CD8-positive, alpha-beta memory T cell (primary cell): ENCODE data around the gene ACKR2. TPM values are rescaled to one million over a fixed set of nuclear protein-coding genes. Genes with fewer than 3 reads are reported as not detected.

ENCODE experiments used
- CTCF ChIA-PET: fragments of 350-600 bp; sonication (Branson Sonifier 250); formaldehyde crosslinking; loops from one replicate; lab custom pipeline; 2021; ENCODE audit warnings: antibody characterized with exemption; lab: Charles Lee
- POLR2A ChIA-PET: fragments of 350-600 bp; sonication (Branson Sonifier 250); formaldehyde crosslinking; loops from one replicate; lab custom pipeline; 2021; ENCODE audit warnings: antibody characterized with exemption; lab: Charles Lee
- DNase-seq, 5 donors: peaks; one replicate each; pipeline versions ENCODE4 v3.0.0 to v3.0.0-alpha.2; 2020 to 2022; ENCODE audit warnings: mixed read lengths in 1 of 5
- H3K27ac ChIP-seq: one replicate; pipeline ENCODE4 v1.7.0; 2013; ENCODE audit warnings: low read depth, mild to moderate bottlenecking, low read length, moderate library complexity
- H3K27me3 ChIP-seq: 2 replicates; pipeline ENCODE4 v1.7.0; 2013; ENCODE audit warnings: low read length, mild to moderate bottlenecking; ENCODE audit not compliant: insufficient read depth, poor library complexity, severe bottlenecking
- H3K36me3 ChIP-seq: 2 replicates; pipeline ENCODE4 v1.7.0; 2013; ENCODE audit warnings: mild to moderate bottlenecking, low read length, moderate library complexity; ENCODE audit not compliant: insufficient read depth
- H3K4me1 ChIP-seq: 2 replicates; pipeline ENCODE4 v1.7.0; 2013; ENCODE audit warnings: mild to moderate bottlenecking, low read length, moderate library complexity; ENCODE audit not compliant: insufficient read depth
- H3K4me3 ChIP-seq: 2 replicates; pipeline ENCODE4 v1.7.0; 2013; ENCODE audit warnings: mild to moderate bottlenecking, low read length
- H3K9me3 ChIP-seq: 2 replicates; pipeline ENCODE4 v1.7.0; 2013; ENCODE audit warnings: mild to moderate bottlenecking, low read length
- H3K27ac Mint-ChIP-seq, 8 donors: one replicate each; pipeline ENCODE4 v1.8.0; 2020 to 2021; ENCODE audit warnings: mixed read lengths in 8 of 8, mild to moderate bottlenecking in 6 of 8, inconsistent platforms in 3 of 8, moderate library complexity in 3 of 8
- H3K27me3 Mint-ChIP-seq, 2 donors: one replicate each; pipeline ENCODE4 v1.8.0; 2020 to 2021; ENCODE audit warnings: mixed read lengths in 2 of 2, mild to moderate bottlenecking in 1 of 2, moderate library complexity in 1 of 2
- H3K36me3 Mint-ChIP-seq, 3 donors: one replicate each; pipeline ENCODE4 v1.8.0; 2020 to 2021; ENCODE audit warnings: mixed read lengths in 3 of 3, inconsistent platforms in 1 of 3, mild to moderate bottlenecking in 1 of 3
- H3K4me1 Mint-ChIP-seq, 3 donors: one replicate each; pipeline ENCODE4 v1.8.0; 2020 to 2021; ENCODE audit warnings: mixed read lengths in 3 of 3, inconsistent platforms in 1 of 3, mild to moderate bottlenecking in 1 of 3
- H3K4me3 Mint-ChIP-seq, 7 donors: one replicate each; pipeline ENCODE4 v1.8.0; 2020 to 2021; ENCODE audit warnings: mixed read lengths in 7 of 7, mild to moderate bottlenecking in 6 of 7, moderate library complexity in 4 of 7, inconsistent platforms in 2 of 7
- H3K9me3 Mint-ChIP-seq, 5 donors: one replicate each; pipeline ENCODE4 v1.8.0; 2020 to 2022; ENCODE audit warnings: mixed read lengths in 5 of 5, mild to moderate bottlenecking in 3 of 5, moderate library complexity in 2 of 5, inconsistent platforms in 1 of 5
- polyA plus RNA-seq: library from polyadenylated mRNA; unstranded; fragments of 300-500 nt; fragmentation: Illumina TruSeq; gene quantifications from one replicate; pipeline ENCODE4 v1.2.3, GENCODE V29; 2021
- total RNA-seq, 2 experiments: library from RNA; stranded (reverse); gene quantifications; one replicate each; pipeline ENCODE4 v1.2.3, GENCODE V29; 2021

Gene ACKR2
- total and polyA plus RNA-seq, 3 experiments from 2014 or later, result 0.20 to 0.92 TPM; not detected in 1

DNA sequence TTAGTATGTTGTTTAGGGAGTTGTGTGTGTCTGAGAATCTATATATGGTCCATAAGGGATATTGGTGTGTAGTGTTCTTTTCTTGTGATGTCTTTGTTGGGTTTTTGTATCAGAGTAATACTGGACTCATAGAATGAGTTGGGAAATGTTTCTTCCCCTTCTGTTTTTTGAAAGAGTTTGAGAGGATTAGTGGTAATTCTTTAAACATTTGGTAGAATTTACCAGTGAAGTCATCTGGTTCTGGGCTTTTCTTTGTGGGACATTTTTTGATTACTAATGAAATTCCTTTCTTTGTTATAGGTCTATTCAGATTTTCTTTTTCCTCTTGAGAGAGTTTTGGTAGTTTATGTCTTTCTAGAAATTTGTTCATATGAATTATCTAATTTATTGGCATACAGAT is 16.9 kb downstream of the ACKR2 start:
- H3K4me3 Mint-ChIP-seq, result no peak overlapping the region
- no peak overlapping the region for H3K27ac Mint-ChIP-seq
- peaks cover 0 to under 1% (median 0%) of the 10 kb centered on the region in 3 donors for H3K4me1 Mint-ChIP-seq
- H3K27ac ChIP-seq, result no peak overlapping the region
- no peaks in the 10 kb centered on the region for H3K4me1 ChIP-seq
- peaks cover 0 to 8% (median 2%) of the 10 kb centered on the region in 3 donors for H3K36me3 Mint-ChIP-seq
- H3K36me3 ChIP-seq, result no peaks in the 10 kb centered on the region
- H3K4me3 ChIP-seq, result no peak overlapping the region
- H3K9me3 ChIP-seq, result no peaks in the 10 kb centered on the region
- no peaks in the 10 kb centered on the region for H3K9me3 Mint-ChIP-seq
- ChIA-PET CTCF (no interaction called here), POLR2A (no interaction called here)
- H3K27me3 Mint-ChIP-seq, result peaks cover 16 to 50% of the 10 kb centered on the region in 2 donors
- DNase-seq, result no peak
- H3K27me3 ChIP-seq, result peaks cover 4% of the 10 kb centered on the region

DNA sequence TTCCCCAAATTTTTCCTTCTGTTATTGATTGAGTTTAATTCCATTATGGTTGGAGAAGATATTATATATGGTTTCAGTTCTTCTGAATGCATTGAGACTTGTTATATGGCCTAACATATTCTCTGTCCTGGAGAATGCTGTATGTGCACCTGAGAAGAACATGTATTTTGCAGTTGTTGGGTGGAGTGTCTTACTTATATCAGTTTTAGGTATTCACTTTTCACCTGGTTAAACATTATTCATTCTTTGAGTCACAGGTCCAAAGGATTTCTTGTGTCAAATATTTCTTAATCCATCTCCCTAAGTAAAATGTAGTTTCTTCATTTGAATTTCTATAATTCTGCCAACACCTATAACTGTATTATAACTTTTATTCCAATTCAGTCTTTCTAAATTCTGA is 17.8 kb downstream of the ACKR2 start:
- Mint-ChIP-seq H3K27ac (no peak overlapping the region), H3K27me3 (peaks cover 16 to 46% of the 10 kb centered on the region in 2 donors), H3K9me3 (no peaks in the 10 kb centered on the region), H3K36me3 (peaks cover 0 to 8% (median 2%) of the 10 kb centered on the region in 3 donors), H3K4me3 (no peak overlapping the region), H3K4me1 (peaks cover 2 to 6% (median 6%) of the 10 kb centered on the region in 3 donors)
- CTCF ChIA-PET, result no interaction called here
- Histone ChIP-seq H3K27ac (no peak overlapping the region), H3K4me1 (no peaks in the 10 kb centered on the region), H3K4me3 (no peak overlapping the region), H3K9me3 (no peaks in the 10 kb centered on the region), H3K36me3 (no peaks in the 10 kb centered on the region), H3K27me3 (peaks cover 4% of the 10 kb centered on the region)
- POLR2A ChIA-PET, result no interaction called here
- no peak for DNase-seq

DNA sequence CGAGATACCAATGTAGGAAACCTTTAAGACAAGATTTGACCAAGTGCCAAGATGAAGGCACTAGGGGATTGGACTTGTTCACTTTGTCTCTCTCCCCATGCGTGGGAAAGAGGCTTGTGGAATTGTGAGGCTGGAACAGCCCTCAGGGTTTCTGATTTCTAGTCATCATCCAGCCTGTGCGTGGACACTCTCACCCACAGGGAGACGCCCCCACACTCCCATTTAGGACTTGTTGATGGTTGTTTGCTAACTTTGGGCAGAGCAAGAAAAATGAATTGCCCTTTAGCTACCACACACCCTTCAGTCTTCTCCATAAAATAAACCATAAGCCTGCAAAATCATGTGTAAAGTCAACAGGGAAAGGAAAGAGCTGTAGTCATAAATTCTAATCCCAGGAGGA is 18.4 kb downstream of the ACKR2 start:
- Histone ChIP-seq H3K9me3 (no peaks in the 10 kb centered on the region), H3K4me1 (no peaks in the 10 kb centered on the region), H3K27ac (no peak overlapping the region), H3K36me3 (no peaks in the 10 kb centered on the region), H3K27me3 (peaks cover 4% of the 10 kb centered on the region), H3K4me3 (no peak overlapping the region)
- Mint-ChIP-seq H3K4me3 (no peak overlapping the region), H3K27me3 (peaks cover 15 to 45% of the 10 kb centered on the region in 2 donors), H3K27ac (no peak overlapping the region), H3K9me3 (no peaks in the 10 kb centered on the region), H3K4me1 (peaks cover 2 to 6% (median 6%) of the 10 kb centered on the region in 3 donors), H3K36me3 (peaks cover 0 to 8% (median 2%) of the 10 kb centered on the region in 3 donors)
- no peak for DNase-seq
- ChIA-PET CTCF (no interaction called here), POLR2A (no interaction called here)

GRCh38 chr3:42829083-42829627 is 19.9 kb downstream of the ACKR2 start:
- Histone ChIP-seq H3K36me3 (no peaks in the 10 kb centered on the region), H3K9me3 (no peaks in the 10 kb centered on the region), H3K27me3 (peaks cover 4% of the 10 kb centered on the region), H3K4me3 (no peak overlapping the region), H3K27ac (no peak overlapping the region), H3K4me1 (no peaks in the 10 kb centered on the region)
- peaks cover 0 to 5% (median 0%) of the 10 kb centered on the region in 3 donors for H3K36me3 Mint-ChIP-seq
- ChIA-PET POLR2A (no interaction called here), CTCF (no interaction called here)
- peaks cover 15 to 37% of the 10 kb centered on the region in 2 donors for H3K27me3 Mint-ChIP-seq
- no peaks in the 10 kb centered on the region for H3K9me3 Mint-ChIP-seq
- no peak overlapping the region for H3K27ac Mint-ChIP-seq
- H3K4me1 Mint-ChIP-seq, result peaks cover 2 to 6% (median 6%) of the 10 kb centered on the region in 3 donors
- no peak overlapping the region for H3K4me3 Mint-ChIP-seq
- no peak for DNase-seq

- ChIA-PET CTCF (interaction anchor here (1.7 kb wide), 1 partner anchor 26 kb away, joined by 4 read pairs; the partner anchor contains the start of gene HIGD1A), POLR2A (no interaction called here)
- H3K27me3 ChIP-seq, result peaks cover 4% of the 10 kb centered on the region
- Mint-ChIP-seq H3K27me3 (peaks cover 15 to 31% of the 10 kb centered on the region in 2 donors), H3K27ac (no peak overlapping the region), H3K4me1 (peaks cover 2 to 6% (median 6%) of the 10 kb centered on the region in 3 donors), H3K36me3 (peaks cover 0 to 5% (median 0%) of the 10 kb centered on the region in 3 donors), H3K4me3 (no peak overlapping the region), H3K9me3 (no peaks in the 10 kb centered on the region)
- H3K9me3 ChIP-seq, result no peaks in the 10 kb centered on the region
- H3K4me3 ChIP-seq, result no peak overlapping the region
- H3K36me3 ChIP-seq, result no peaks in the 10 kb centered on the region
- no peak overlapping the region for H3K27ac ChIP-seq
- no peak for DNase-seq
- no peaks in the 10 kb centered on the region for H3K4me1 ChIP-seq
These were observed 20.6 kb downstream of the ACKR2 start for GRCh38 chr3:42829628-42830436.

DNA sequence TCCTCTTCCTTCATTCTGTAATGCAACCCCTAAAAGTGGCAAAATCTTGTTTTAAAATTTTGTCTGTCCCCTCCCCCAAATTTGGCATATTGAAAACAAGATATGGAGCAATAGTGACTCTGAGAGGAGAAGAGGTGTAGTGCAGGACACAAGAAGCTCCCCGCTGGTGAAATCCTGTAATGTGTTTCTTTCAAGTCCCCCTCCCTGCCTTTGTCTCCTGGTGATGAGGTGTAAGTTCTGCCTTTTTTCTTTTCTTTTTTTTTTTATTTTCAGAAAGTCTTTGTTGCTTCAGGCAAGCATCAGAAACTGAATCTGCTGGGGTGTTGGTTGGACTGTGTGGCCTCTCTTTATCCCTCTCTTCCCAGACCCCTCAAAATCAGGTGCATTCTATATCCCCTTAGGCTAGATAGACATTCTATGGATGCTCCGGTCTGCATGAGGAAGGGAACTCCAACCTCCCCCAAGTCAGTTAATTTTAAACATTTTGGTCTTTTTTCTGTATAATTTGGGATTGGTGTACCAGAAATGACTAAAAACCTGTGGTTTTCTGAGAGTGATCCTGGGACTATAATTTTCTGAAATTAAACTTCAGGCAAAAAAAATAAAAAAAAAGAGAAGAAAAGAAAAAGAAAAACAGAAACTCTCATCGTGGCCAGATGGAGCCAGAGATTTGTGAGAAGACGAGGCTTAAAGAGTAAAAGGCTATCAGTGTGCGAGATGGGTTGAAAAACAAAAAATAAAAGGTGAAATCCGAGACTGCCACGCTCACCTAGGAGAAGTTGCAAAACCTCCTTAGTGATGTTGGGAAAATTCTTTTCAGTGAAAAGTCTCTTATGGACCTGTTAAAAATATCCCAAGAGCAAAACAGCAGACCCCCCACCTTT is 21.4 kb downstream of the ACKR2 start:
- Histone ChIP-seq H3K4me1 (no peaks in the 10 kb centered on the region), H3K9me3 (no peaks in the 10 kb centered on the region), H3K27me3 (peaks cover 4% of the 10 kb centered on the region), H3K27ac (no peak overlapping the region), H3K36me3 (no peaks in the 10 kb centered on the region), H3K4me3 (no peak overlapping the region)
- Mint-ChIP-seq H3K9me3 (no peaks in the 10 kb centered on the region), H3K4me1 (peaks cover 2 to 6% (median 6%) of the 10 kb centered on the region in 3 donors), H3K27ac (no peak overlapping the region), H3K36me3 (peaks cover 0 to 5% (median 0%) of the 10 kb centered on the region in 3 donors), H3K4me3 (no peak overlapping the region), H3K27me3 (peaks cover 11 to 28% of the 10 kb centered on the region in 2 donors)
- ChIA-PET POLR2A (no interaction called here), CTCF (interaction anchor here (0.8 to 2.0 kb wide), 8 partner anchors 8 to 57 kb away, joined by 3 to 12 read pairs (median 3); partner anchors contain the start of gene HIGD1A)
- no peak for DNase-seq

DNA sequence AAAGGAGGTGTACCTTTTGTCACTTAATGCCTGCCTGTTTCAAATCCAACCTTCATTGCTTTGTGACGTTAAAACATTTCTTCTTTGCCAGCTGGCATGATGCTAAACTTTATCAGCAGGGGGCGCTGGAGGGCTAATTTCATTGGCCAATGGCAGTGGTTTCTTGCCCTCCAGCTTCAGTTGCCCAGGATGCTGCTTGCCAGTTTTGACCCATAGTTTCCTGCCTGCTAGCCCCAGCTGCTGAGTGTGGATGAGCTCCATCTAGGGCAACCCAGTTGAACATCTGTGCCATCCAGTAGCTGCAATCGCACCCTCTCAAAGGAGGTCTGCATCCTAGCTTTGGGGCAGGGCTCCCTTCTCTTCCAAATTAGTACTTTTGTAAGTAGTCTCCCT is 22.1 kb downstream of the ACKR2 start:
- Histone ChIP-seq H3K4me1 (no peaks in the 10 kb centered on the region), H3K27me3 (peaks cover 4% of the 10 kb centered on the region), H3K27ac (no peak overlapping the region), H3K4me3 (no peak overlapping the region), H3K36me3 (no peaks in the 10 kb centered on the region), H3K9me3 (no peaks in the 10 kb centered on the region)
- ChIA-PET CTCF (interaction anchor here (0.8 to 2.0 kb wide), 8 partner anchors 9 to 56 kb away, joined by 3 to 12 read pairs (median 3); partner anchors contain the start of gene HIGD1A), POLR2A (no interaction called here)
- Mint-ChIP-seq H3K36me3 (no peaks in the 10 kb centered on the region), H3K27me3 (peaks cover 7 to 23% of the 10 kb centered on the region in 2 donors), H3K27ac (no peak overlapping the region), H3K4me1 (peaks cover 2 to 6% (median 6%) of the 10 kb centered on the region in 3 donors), H3K9me3 (no peaks in the 10 kb centered on the region), H3K4me3 (no peak overlapping the region)
- DNase-seq, result peak; percentile 59 to 75 (median 62)
